Kidney epithelial cell (primary cell): ENCODE measurements around the gene PTPRR. TPM values are rescaled to one million over a fixed set of nuclear protein-coding genes. Genes with fewer than 3 reads are reported as not detected.

Experiments used
- DNase-seq: peaks from one replicate; pipeline ENCODE4 v3.0.0-alpha.2; 2010; ENCODE audit warnings: low read depth
- H3K27me3 ChIP-seq: 2 replicates; pipeline ENCODE4 v1.6.0; 2011; ENCODE audit warnings: low read length; ENCODE audit not compliant: control insufficient read depth, insufficient read depth
- H3K36me3 ChIP-seq: 2 replicates; pipeline ENCODE4 v1.5.1; 2011; ENCODE audit warnings: low read length; ENCODE audit not compliant: control insufficient read depth, insufficient read depth
- H3K4me3 ChIP-seq: 2 replicates; pipeline ENCODE4 v1.5.1; 2011; ENCODE audit warnings: low read depth, mild to moderate bottlenecking, control low read depth, low read length
- CTCF ChIP-seq: IDR thresholded peaks from 2 replicates; pipeline ENCODE4 v1.5.1; 2011; ENCODE audit warnings: mild to moderate bottlenecking, moderate library complexity, low read length, control low read depth, inconsistent platforms; ENCODE audit not compliant: insufficient read depth, poor library complexity, severe bottlenecking
- total RNA-seq: library from RNA; depleted of rRNA; stranded (reverse); fragments of >200 nt; gene quantifications from 2 replicates; pipeline ENCODE4 v1.2.3, GENCODE V29; 2015

The PTPRR gene
- total RNA-seq, 1 donor from 2014 or later: 2.3 TPM

- no peak for TF ChIP-seq CTCF
- DNase-seq: no peak
- Histone ChIP-seq H3K36me3 (no peaks in the 10 kb centered on the region), H3K27me3 (no peaks in the 10 kb centered on the region), H3K4me3 (no peak overlapping the region)
Measured at GRCh38 chr12:70883855-70884254, 36.7 kb downstream of the PTPRR start.

GRCh38 chr12:70880744-70881143 is 39.8 kb downstream of the PTPRR start:
- DNase-seq: no peak
- TF ChIP-seq CTCF: no peak
- no peaks in the 10 kb centered on the region for H3K27me3 ChIP-seq
- no peak overlapping the region for H3K4me3 ChIP-seq
- H3K36me3 ChIP-seq: no peaks in the 10 kb centered on the region

- H3K4me3 ChIP-seq: no peak overlapping the region
- DNase-seq: no peak
- no peaks in the 10 kb centered on the region for H3K36me3 ChIP-seq
- H3K27me3 ChIP-seq: no peaks in the 10 kb centered on the region
- TF ChIP-seq CTCF: no peak
Measured at GRCh38 chr12:70876952-70877351, 43.6 kb downstream of the PTPRR start.

DNA sequence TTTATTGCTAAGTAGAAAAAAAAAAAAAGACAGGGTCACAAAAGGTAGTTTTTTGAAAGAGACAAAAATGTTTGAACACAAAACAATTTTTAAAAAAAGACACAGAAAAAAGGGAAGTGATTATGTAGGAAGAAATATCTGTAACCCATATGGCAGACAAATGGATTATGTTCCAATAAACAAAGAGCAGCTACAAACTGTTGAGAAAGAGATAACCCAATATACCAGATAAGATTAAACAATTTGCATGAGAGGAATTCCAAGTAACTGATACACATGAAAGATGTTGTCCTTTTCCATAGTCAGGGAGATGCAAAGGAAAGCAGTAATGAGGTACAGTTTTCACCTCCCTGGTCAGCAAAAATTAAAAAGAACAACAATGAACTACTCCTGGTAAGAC is 44.9 kb downstream of the PTPRR start:
- H3K27me3 ChIP-seq: no peaks in the 10 kb centered on the region
- no peak for DNase-seq
- H3K36me3 ChIP-seq: no peaks in the 10 kb centered on the region
- H3K4me3 ChIP-seq: no peak overlapping the region
- no peak for TF ChIP-seq CTCF

- H3K36me3 ChIP-seq: no peaks in the 10 kb centered on the region
- no peak for DNase-seq
Measured at GRCh38 chr12:70854881-70855568, 65.5 kb downstream of the PTPRR start.

More at GRCh38 chr12:70854881-70855568, 65.5 kb downstream of the PTPRR start:
- Histone ChIP-seq H3K27me3 (peaks cover 2% of the 10 kb centered on the region), H3K4me3 (no peak overlapping the region)
- no peak for TF ChIP-seq CTCF
